Stomach (tissue), 4 donors: Measurements from ENCODE around the gene RNF181.

Source experiments
- EP300 ChIP-seq: sonication (generic); formaldehyde crosslinking; IDR thresholded peaks from one replicate; pipeline ENCODE4 v1.6.1; 2017; ENCODE audit warnings: antibody characterized with exemption
- TF ChIP-seq, protein P1 (sequence below), 7 experiments: fragments of 450-650 bp in 4 of 7; fragments of 200-600 bp in 3 of 7; sonication (generic) in 3 of 7; IDR thresholded peaks; one replicate each; pipeline ENCODE4 v1.5.1; 2016 to 2019; ENCODE audit warnings: antibody characterized with exemption in 7 of 7, control low read depth in 2 of 7, mild to moderate bottlenecking in 1 of 7

DNA sequence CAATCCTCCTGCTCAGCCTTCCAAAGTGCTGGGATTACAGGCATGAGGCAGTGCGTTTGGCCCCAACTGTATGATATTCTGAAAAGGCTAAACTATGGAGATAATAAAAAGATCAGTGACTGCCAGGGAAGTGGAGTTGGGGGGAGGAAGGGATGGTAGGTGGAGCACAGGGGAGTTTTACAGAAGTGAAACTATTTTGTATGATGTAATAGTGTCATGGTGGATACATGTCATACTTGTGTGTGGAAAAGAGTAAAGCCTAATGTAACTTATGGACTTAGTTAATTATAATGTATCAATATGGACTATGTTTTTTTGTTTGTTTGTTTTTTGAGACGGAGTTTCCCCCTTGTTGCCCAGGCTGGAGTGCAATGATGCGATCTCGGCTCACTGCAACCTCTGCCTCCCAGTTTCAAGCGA lies 31.4 kb upstream of the RNF181 start:
- no peak for TF ChIP-seq EP300
- TF ChIP-seq, protein P1, sequence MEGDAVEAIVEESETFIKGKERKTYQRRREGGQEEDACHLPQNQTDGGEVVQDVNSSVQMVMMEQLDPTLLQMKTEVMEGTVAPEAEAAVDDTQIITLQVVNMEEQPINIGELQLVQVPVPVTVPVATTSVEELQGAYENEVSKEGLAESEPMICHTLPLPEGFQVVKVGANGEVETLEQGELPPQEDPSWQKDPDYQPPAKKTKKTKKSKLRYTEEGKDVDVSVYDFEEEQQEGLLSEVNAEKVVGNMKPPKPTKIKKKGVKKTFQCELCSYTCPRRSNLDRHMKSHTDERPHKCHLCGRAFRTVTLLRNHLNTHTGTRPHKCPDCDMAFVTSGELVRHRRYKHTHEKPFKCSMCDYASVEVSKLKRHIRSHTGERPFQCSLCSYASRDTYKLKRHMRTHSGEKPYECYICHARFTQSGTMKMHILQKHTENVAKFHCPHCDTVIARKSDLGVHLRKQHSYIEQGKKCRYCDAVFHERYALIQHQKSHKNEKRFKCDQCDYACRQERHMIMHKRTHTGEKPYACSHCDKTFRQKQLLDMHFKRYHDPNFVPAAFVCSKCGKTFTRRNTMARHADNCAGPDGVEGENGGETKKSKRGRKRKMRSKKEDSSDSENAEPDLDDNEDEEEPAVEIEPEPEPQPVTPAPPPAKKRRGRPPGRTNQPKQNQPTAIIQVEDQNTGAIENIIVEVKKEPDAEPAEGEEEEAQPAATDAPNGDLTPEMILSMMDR (IDR thresholded peaks at IDR 0.05): no peak
